Mesendoderm (in vitro differentiated cells): Measurements from ENCODE around the gene CPM.

Experiments
- DNase-seq: peaks from one replicate; pipeline ENCODE4 v3.0.0; 2013
- H2AK5ac ChIP-seq: 2 replicates; pipeline ENCODE4 v1.6.1; 2013; ENCODE audit warnings: low read length, inconsistent platforms
- H2BK120ac ChIP-seq: 2 replicates; pipeline ENCODE4 v1.6.1; 2013; ENCODE audit warnings: low read depth, mild to moderate bottlenecking, low read length, moderate library complexity, mixed read lengths
- H2BK15ac ChIP-seq: replicated peaks from 2 replicates; pipeline ENCODE4 v1.6.1; 2013; ENCODE audit warnings: low read depth, mild to moderate bottlenecking, moderate library complexity
- H2BK5ac ChIP-seq: 2 replicates; pipeline ENCODE4 v1.6.1; 2013; ENCODE audit warnings: low read length, inconsistent platforms
- H3K18ac ChIP-seq: 2 replicates; pipeline ENCODE4 v1.6.1; 2013; ENCODE audit warnings: mild to moderate bottlenecking, low read length, mixed read lengths
- H3K23ac ChIP-seq: one replicate; pipeline ENCODE4 v1.6.1; 2013; ENCODE audit warnings: low read length
- H3K27ac ChIP-seq: 2 replicates; pipeline ENCODE4 v1.5.1; 2013; ENCODE audit warnings: low read depth, mild to moderate bottlenecking, inconsistent platforms, low read length, moderate library complexity
- H3K27me3 ChIP-seq: 2 replicates; pipeline ENCODE4 v1.6.1; 2013; ENCODE audit warnings: low read length, control low read depth, mild to moderate bottlenecking, inconsistent platforms; ENCODE audit not compliant: insufficient read depth, poor library complexity
- H3K36me3 ChIP-seq: 2 replicates; pipeline ENCODE4 v1.6.1; 2013; ENCODE audit warnings: low read length, inconsistent platforms; ENCODE audit not compliant: control insufficient read depth, insufficient read depth
- H3K4ac ChIP-seq: one replicate; pipeline ENCODE4 v1.6.1; 2013; ENCODE audit warnings: low read depth, mild to moderate bottlenecking, low read length, moderate library complexity
- H3K4me1 ChIP-seq: 2 replicates; pipeline ENCODE4 v1.6.1; 2013; ENCODE audit warnings: low read depth, low read length, inconsistent platforms; ENCODE audit not compliant: control insufficient read depth
- H3K4me2 ChIP-seq: 2 replicates; pipeline ENCODE4 v1.6.1; 2013; ENCODE audit warnings: low read length
- H3K4me3 ChIP-seq: 2 replicates; pipeline ENCODE4 v1.5.1; 2013; ENCODE audit warnings: mild to moderate bottlenecking, low read length
- H3K56ac ChIP-seq: one replicate; pipeline ENCODE4 v1.6.1; 2013; ENCODE audit warnings: low read length
- H3K79me1 ChIP-seq: 2 replicates; pipeline ENCODE4 v1.6.1; 2013; ENCODE audit warnings: low read length, inconsistent platforms
- H3K79me2 ChIP-seq: 2 replicates; pipeline ENCODE4 v1.6.1; 2013; ENCODE audit warnings: mild to moderate bottlenecking, low read length; ENCODE audit not compliant: control insufficient read depth, insufficient read depth
- H3K9ac ChIP-seq: 2 replicates; pipeline ENCODE4 v1.6.1; 2013; ENCODE audit warnings: low read length, inconsistent platforms
- H4K5ac ChIP-seq: one replicate; pipeline ENCODE4 v1.6.1; 2013; ENCODE audit warnings: low read length
- H4K8ac ChIP-seq: one replicate; pipeline ENCODE4 v1.6.1; 2013; ENCODE audit warnings: low read depth, mild to moderate bottlenecking, control low read depth, low read length, moderate library complexity
- WGBS: extraction: QIAGEN DNeasy Blood & Tissue Kit; methylation state at CpG from one replicate; pipeline ENCODE4 v1.1.7; 2013; ENCODE audit warnings: low lambda C conversion rate, missing lambda C conversion rate; ENCODE audit not compliant: insufficient coverage; ENCODE audit errors: extremely low coverage; 5-methylcytosine and 5-hydroxymethylcytosine counted together

Gene CPM

DNA sequence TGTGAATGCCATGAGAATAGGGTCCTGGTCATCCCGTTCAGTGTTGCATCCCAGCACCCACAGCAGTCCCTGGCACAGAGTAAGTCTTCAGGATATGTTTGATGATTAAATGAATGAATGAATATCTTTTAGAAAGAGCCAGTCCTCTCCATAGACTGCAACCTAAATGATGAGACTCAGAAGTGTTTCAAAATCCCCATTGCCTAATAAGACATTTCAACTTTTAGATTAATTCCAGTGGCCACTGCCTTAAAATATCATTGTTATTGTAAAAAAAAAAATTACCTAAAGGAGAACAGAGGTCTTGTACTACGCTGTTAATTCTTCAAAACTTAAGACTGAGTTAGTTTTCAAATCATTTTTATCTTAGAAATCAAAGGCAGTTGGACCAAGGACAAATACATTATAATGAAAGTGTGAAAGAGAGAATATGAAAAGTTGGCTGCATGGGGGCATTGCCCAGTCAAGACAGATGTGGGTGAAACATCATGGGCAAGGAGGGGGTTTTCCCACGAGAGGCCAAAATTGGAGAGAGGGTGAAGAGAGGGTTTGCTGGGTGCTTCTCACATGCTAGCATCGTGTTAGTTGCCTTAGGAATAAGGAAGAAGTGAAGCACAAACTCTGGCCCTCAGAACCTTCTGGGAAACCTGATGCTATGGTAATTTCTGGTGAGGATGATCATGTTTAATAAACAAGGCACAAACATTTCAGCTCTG, 26.3 kb upstream of the CPM start:
- Histone ChIP-seq H3K18ac (no peak overlapping the region), H4K8ac (no peak overlapping the region), H3K4me1 (no peaks in the 10 kb centered on the region), H3K23ac (no peak overlapping the region), H3K36me3 (no peaks in the 10 kb centered on the region), H3K9ac (no peak overlapping the region), H2BK120ac (no peak overlapping the region), H4K5ac (no peak overlapping the region), H3K27me3 (no peaks in the 10 kb centered on the region), H3K79me1 (no peaks in the 10 kb centered on the region), H2AK5ac (no peak overlapping the region), H2BK5ac (no peak overlapping the region), H3K4me3 (no peak overlapping the region), H3K79me2 (no peaks in the 10 kb centered on the region), H2BK15ac (no peak overlapping the region), H3K4me2 (no peak overlapping the region), H3K56ac (no peak overlapping the region), H3K27ac (no peak overlapping the region), H3K4ac (no peak overlapping the region)
- no CpG with 5 or more reads among the region's 4 CpGs for WGBS
- no peak for DNase-seq

DNA sequence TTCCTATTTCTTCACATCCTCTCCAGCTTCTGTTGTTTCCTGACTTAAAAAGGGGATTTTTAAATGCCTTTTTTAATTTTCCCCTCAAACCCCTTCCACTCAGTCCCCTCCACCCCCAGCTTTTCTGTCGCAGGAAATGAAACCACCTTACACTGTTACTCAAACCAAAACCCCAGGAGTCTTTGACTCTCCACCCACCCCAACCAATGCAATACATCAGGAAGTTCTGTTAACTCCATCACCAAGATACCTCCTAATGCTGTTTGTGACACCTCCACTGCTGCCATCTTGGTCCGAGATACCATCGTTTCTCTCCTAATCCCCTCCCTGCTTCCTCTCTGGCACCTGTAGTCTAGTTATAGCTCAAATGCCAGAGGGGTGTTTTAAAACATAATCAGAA, 25.4 kb upstream of the CPM start:
- Histone ChIP-seq H4K5ac (no peak overlapping the region), H3K27ac (no peak overlapping the region), H3K79me1 (no peaks in the 10 kb centered on the region), H3K27me3 (no peaks in the 10 kb centered on the region), H2AK5ac (no peak overlapping the region), H2BK5ac (no peak overlapping the region), H3K4me2 (no peak overlapping the region), H3K79me2 (no peaks in the 10 kb centered on the region), H2BK120ac (no peak overlapping the region), H3K4me3 (no peak overlapping the region), H4K8ac (no peak overlapping the region), H2BK15ac (no peak overlapping the region), H3K18ac (no peak overlapping the region), H3K23ac (no peak overlapping the region), H3K4me1 (no peaks in the 10 kb centered on the region), H3K9ac (no peak overlapping the region), H3K56ac (no peak overlapping the region), H3K4ac (no peak overlapping the region), H3K36me3 (no peaks in the 10 kb centered on the region)
- DNase-seq, result no peak
- no CpG with 5 or more reads among the region's 3 CpGs for WGBS

DNA sequence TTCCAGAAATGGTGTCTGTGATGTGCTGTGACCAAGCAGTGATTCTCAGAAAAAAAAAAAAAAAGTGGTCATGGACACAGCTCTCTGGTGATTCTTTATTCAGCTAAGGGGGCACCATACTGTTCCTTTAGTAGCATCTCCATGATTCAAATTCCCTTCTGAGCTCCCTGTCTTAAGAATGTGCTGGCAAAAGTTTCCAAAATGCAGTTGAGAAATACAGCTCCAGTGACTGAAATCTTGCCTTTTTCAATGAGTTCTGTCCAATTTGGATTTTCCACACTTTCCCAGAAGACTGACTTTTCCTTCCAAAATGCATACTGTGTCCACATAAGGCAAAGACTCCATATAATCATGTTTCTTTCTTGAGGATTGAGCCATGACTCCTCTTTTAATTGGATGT, 24.3 kb upstream of the CPM start:
- no peaks in the 10 kb centered on the region for H3K4me1 ChIP-seq

DNA sequence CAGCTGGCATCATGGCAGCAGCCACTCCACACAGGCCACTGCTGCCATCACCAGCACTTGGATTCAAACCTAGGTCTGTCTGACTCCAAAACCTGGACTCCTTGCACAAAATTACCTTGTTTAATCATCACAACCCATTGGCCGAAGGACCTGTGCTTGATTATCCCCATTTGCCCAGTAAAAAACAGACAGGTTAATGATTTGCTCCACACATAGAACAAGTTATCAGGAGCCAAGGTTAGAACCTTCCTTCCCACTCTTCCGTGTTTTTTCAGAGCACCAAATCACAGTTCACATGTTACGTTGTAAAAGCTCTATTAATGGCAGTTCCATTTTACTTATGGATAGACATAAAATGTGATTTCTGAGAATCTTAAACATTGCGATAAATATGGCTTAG, 23.5 kb upstream of the CPM start:
- no peaks in the 10 kb centered on the region for H3K4me1 ChIP-seq
- DNase-seq, result no peak

More for the DNA sequence above, 24.3 kb upstream of the CPM start:
- H3K36me3 ChIP-seq, result no peaks in the 10 kb centered on the region
- H4K5ac ChIP-seq, result no peak overlapping the region
- H3K79me1 ChIP-seq, result no peaks in the 10 kb centered on the region
- H3K4me3 ChIP-seq, result no peak overlapping the region
- H3K27ac ChIP-seq, result no peak overlapping the region
- no peak overlapping the region for H3K56ac ChIP-seq
- H2BK5ac ChIP-seq, result no peak overlapping the region
- no peak overlapping the region for H3K4ac ChIP-seq
- H3K79me2 ChIP-seq, result no peaks in the 10 kb centered on the region
- no peak for DNase-seq
- no peaks in the 10 kb centered on the region for H3K27me3 ChIP-seq
- H4K8ac ChIP-seq, result no peak overlapping the region
- H2AK5ac ChIP-seq, result no peak overlapping the region
- no peak overlapping the region for H3K9ac ChIP-seq
- H2BK120ac ChIP-seq, result no peak overlapping the region
- no peak overlapping the region for H2BK15ac ChIP-seq
- no peak overlapping the region for H3K4me2 ChIP-seq
- no peak overlapping the region for H3K18ac ChIP-seq
- H3K23ac ChIP-seq, result no peak overlapping the region

DNA sequence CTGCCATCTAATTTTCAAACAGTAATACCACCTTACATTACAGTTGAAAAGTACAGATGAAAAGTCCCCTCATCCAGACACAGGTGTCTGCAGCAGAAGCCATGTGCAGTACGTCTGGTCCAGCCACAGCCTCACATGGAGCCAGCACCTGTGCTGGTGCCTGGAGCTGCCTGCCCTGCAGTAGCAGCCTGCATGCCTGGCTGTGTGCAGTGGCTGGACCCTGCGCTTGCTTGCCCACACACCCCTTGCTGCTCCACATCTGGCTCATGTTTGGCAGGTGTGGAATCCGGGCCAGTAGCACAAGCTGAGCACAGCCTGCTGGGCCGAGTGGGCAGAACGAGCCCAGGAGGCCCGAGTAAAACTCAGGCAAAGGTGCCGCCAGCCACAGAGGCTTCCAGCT, 21.8 kb upstream of the CPM start:
- Histone ChIP-seq H4K8ac (no peak overlapping the region), H3K18ac (no peak overlapping the region), H3K79me2 (no peaks in the 10 kb centered on the region), H2AK5ac (no peak overlapping the region), H3K4me2 (no peak overlapping the region), H3K23ac (no peak overlapping the region), H3K79me1 (no peaks in the 10 kb centered on the region), H3K4me3 (no peak overlapping the region), H2BK15ac (no peak overlapping the region), H3K4ac (no peak overlapping the region), H3K4me1 (no peaks in the 10 kb centered on the region), H2BK5ac (no peak overlapping the region), H3K27me3 (no peaks in the 10 kb centered on the region), H3K56ac (no peak overlapping the region), H2BK120ac (no peak overlapping the region), H4K5ac (no peak overlapping the region), H3K27ac (no peak overlapping the region), H3K36me3 (no peaks in the 10 kb centered on the region), H3K9ac (no peak overlapping the region)
- DNase-seq, result no peak
- WGBS, result no CpG with 5 or more reads among the region's 7 CpGs

More for the DNA sequence above, 23.5 kb upstream of the CPM start:
- Histone ChIP-seq H3K36me3 (no peaks in the 10 kb centered on the region), H2AK5ac (no peak overlapping the region), H3K4me3 (no peak overlapping the region), H2BK5ac (no peak overlapping the region), H3K4me2 (no peak overlapping the region), H3K23ac (no peak overlapping the region), H3K27me3 (no peaks in the 10 kb centered on the region), H2BK120ac (no peak overlapping the region), H3K4ac (no peak overlapping the region), H2BK15ac (no peak overlapping the region), H3K56ac (no peak overlapping the region), H3K9ac (no peak overlapping the region), H3K18ac (no peak overlapping the region), H4K8ac (no peak overlapping the region), H3K27ac (no peak overlapping the region), H4K5ac (no peak overlapping the region), H3K79me2 (no peaks in the 10 kb centered on the region), H3K79me1 (no peaks in the 10 kb centered on the region)
- no CpG with 5 or more reads among the region's 4 CpGs for WGBS

DNA sequence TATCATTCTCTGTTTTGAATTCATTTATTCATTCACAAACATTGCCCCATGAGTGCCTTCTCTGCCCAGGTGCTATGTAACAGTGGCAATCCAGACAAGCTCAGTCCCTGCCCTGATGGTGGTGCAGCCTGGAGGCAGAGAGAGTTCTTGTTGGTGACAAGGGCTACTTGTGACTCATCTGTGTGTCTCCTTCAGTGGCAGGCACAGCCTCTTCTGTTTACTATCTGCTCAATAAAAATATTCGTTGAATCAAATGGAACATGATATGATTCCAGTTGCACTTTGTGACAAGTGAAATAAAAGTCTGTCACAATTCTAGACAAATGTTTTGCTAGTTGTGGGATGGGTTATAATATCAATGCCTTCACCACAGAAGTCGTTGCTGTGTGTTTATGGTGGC, 20.6 kb upstream of the CPM start:
- H3K4me2 ChIP-seq, result no peak overlapping the region
- no peak overlapping the region for H3K4me3 ChIP-seq
- H3K18ac ChIP-seq, result no peak overlapping the region
- H3K79me2 ChIP-seq, result no peaks in the 10 kb centered on the region
- no CpG with 5 or more reads among the region's 2 CpGs for WGBS
- no peak overlapping the region for H3K27ac ChIP-seq
- H3K79me1 ChIP-seq, result no peaks in the 10 kb centered on the region
- H2BK15ac ChIP-seq, result no peak overlapping the region
- H4K8ac ChIP-seq, result no peak overlapping the region
- no peak overlapping the region for H3K56ac ChIP-seq
- no peak overlapping the region for H2BK5ac ChIP-seq
- H3K27me3 ChIP-seq, result no peaks in the 10 kb centered on the region
- H3K23ac ChIP-seq, result no peak overlapping the region
- no peaks in the 10 kb centered on the region for H3K4me1 ChIP-seq
- H3K4ac ChIP-seq, result no peak overlapping the region
- no peak overlapping the region for H2BK120ac ChIP-seq
- H3K9ac ChIP-seq, result no peak overlapping the region
- no peaks in the 10 kb centered on the region for H3K36me3 ChIP-seq
- no peak overlapping the region for H4K5ac ChIP-seq
- H2AK5ac ChIP-seq, result no peak overlapping the region
- DNase-seq, result no peak
